HG03095 (cell line): ENCODE data around the gene SERPING1.

Experiments
- ATAC-seq: cut with Tn5 transposase; IDR thresholded peaks from one replicate; pipeline ENCODE4 v1.9.1; 2021; ENCODE audit warnings: moderate library complexity; ENCODE audit not compliant: unreplicated experiment

The SERPING1 gene

GRCh38 chr11:57638005-57638781 lies 40.7 kb downstream of the SERPING1 start:
- no peak for ATAC-seq

- ATAC-seq, result no peak
Observed at GRCh38 chr11:57638811-57639320, 41.4 kb downstream of the SERPING1 start.

- ATAC-seq, result no peak
Observed at GRCh38 chr11:57639321-57640067, 42.0 kb downstream of the SERPING1 start.

- ATAC-seq, result no peak
Observed at GRCh38 chr11:57640068-57640800, 42.7 kb downstream of the SERPING1 start.

- ATAC-seq, result no peak
Observed at GRCh38 chr11:57641011-57641807, 43.7 kb downstream of the SERPING1 start.

GRCh38 chr11:57643802-57644201 lies 46.3 kb downstream of the SERPING1 start:
- ATAC-seq, result no peak

GRCh38 chr11:57644748-57645688 lies 47.5 kb downstream of the SERPING1 start:
- no peak for ATAC-seq

- ATAC-seq, result no peak
Observed at GRCh38 chr11:57645689-57646085, 48.2 kb downstream of the SERPING1 start.

- ATAC-seq, result no peak
Observed at GRCh38 chr11:57646194-57646798, 48.8 kb downstream of the SERPING1 start.

GRCh38 chr11:57646799-57647303 lies 49.4 kb downstream of the SERPING1 start:
- ATAC-seq, result no peak

GRCh38 chr11:57647372-57647771 lies 49.9 kb downstream of the SERPING1 start:
- no peak for ATAC-seq

- no peak for ATAC-seq
Observed at GRCh38 chr11:57647960-57648800, 50.7 kb downstream of the SERPING1 start.

- ATAC-seq, result no peak
Observed at GRCh38 chr11:57648801-57649735, 51.6 kb downstream of the SERPING1 start.

GRCh38 chr11:57649826-57650738 lies 52.6 kb downstream of the SERPING1 start, which contains the start of gene YPEL4:
Gene YPEL4, minus strand, starts transcription at chr11:57649912. Its CDS starts 2,805 bp downstream, at chr11:57647107.
- no peak for ATAC-seq

GRCh38 chr11:57650739-57651090 lies 53.2 kb downstream of the SERPING1 start:
- ATAC-seq, result no peak

GRCh38 chr11:57651408-57651807 lies 53.9 kb downstream of the SERPING1 start:
- no peak for ATAC-seq
